OCI-LY3 (cell line): ENCODE data around the gene ARHGAP24.

Experiments
- H2AFZ ChIP-seq: fragments of 200-600, 300-600 bp; shearing (Covaris generic); 2 replicates; pipeline ENCODE4 v1.6.0; 2014; ENCODE audit warnings: antibody characterized with exemption, low read depth, low read length
- H3K27ac ChIP-seq: fragments of 200-600, 300-600 bp; sonication (generic); 2 replicates; pipeline ENCODE4 v1.5.1; 2014; ENCODE audit warnings: mild to moderate bottlenecking, low read length, moderate library complexity, mixed read lengths
- H3K27me3 ChIP-seq: fragments of 200-600, 300-600 bp; sonication (generic); 2 replicates; pipeline ENCODE4 v1.6.1; 2014; ENCODE audit warnings: low read depth, low read length, mixed read lengths
- H3K36me3 ChIP-seq: fragments of 200-600, 300-600 bp; sonication (generic); replicated peaks from 2 replicates; pipeline ENCODE3; 2014; ENCODE audit warnings: low read depth, low read length, mixed read lengths
- H3K4me1 ChIP-seq: fragments of 300-600, 200-600 bp; sonication (generic); 2 replicates; pipeline ENCODE4 v1.6.1; 2014; ENCODE audit warnings: low read length, mixed read lengths
- H3K4me2 ChIP-seq: fragments of 200-600, 300-600 bp; sonication (generic); 2 replicates; pipeline ENCODE4 v1.6.1; 2014; ENCODE audit warnings: low read length, mixed read lengths
- H3K4me3 ChIP-seq: fragments of 300-600, 200-600 bp; sonication (generic); 2 replicates; pipeline ENCODE4 v1.5.1; 2014; ENCODE audit warnings: antibody characterized with exemption, mild to moderate bottlenecking, low read length, moderate library complexity
- H3K79me2 ChIP-seq: fragments of 300-600, 200-600 bp; shearing (Covaris generic); 2 replicates; pipeline ENCODE4 v1.6.1; 2014; ENCODE audit warnings: mild to moderate bottlenecking, low read length, mixed read lengths
- H3K9ac ChIP-seq: fragments of 300-600, 200-600 bp; shearing (Covaris generic); 2 replicates; pipeline ENCODE4 v1.6.0; 2014; ENCODE audit warnings: mild to moderate bottlenecking, low read length, moderate library complexity
- H3K9me3 ChIP-seq: fragments of 200-600, 300-600 bp; shearing (Covaris generic); 2 replicates; pipeline ENCODE4 v1.6.1; 2014; ENCODE audit warnings: low read length, mixed read lengths; ENCODE audit not compliant: insufficient read depth
- H4K20me1 ChIP-seq: fragments of 200-600, 300-600 bp; sonication (generic); 2 replicates; pipeline ENCODE4 v1.6.1; 2016; ENCODE audit warnings: low read length, mixed read lengths; ENCODE audit not compliant: insufficient read depth
- EZH2phosphoT487 ChIP-seq: fragments of 200-600 bp; shearing (Covaris generic); IDR thresholded peaks from 2 replicates; pipeline ENCODE4 v1.6.1; 2018; ENCODE audit warnings: antibody characterized with exemption, mixed run types, low read depth
- TF ChIP-seq, protein P1 (sequence below): fragments of 200-600, 300-600 bp; sonication (generic); IDR thresholded peaks from 2 replicates; pipeline ENCODE4 v1.5.1; 2014; ENCODE audit warnings: antibody characterized with exemption, low read length, low read depth

The ARHGAP24 gene

DNA sequence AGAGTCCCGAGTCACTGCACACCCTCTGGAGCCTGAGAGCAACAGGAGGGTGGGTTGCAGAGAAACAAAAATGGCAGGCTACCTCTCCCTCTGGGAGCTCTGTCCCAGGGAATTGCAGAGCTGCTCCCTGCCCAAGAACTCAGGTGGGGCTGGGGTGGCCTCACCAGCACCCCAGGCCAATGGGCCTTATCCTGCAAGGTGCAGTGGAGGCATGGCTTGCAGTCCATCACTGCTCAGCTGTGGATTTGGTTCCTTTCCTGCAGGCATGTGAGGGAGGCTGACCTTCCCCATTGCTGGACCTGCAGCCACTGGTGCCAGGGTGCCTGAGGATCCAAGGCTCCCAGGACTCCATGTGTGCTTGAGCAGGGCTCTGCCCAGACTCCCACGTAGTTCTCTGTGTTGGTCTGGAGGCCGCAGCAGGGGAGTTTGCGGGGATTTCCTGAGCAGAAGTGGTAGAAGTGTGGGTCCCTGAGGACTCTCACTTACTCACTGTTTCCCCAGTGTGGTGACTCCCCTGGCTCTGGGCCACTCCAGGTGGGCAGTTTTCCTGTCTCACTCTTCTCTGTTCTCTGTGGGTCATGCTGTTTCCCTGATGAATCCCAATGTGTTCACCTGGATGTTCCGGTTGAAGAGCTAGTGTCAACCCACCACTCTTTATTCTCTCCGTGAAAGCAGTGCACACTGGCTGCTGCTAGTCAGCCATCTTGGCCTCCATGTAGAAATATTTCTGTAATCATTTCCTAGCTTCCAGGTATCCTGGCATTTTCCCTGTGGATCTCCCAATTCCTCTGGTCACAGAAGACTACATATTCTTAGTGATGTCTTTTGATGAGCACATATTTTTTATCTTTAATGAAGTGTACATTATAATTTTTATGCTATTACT lies 82.3 kb downstream of the ARHGAP24 start:
- Histone ChIP-seq H3K4me2 (peak overlapping the region; percentile 78), H3K9ac (peak overlapping the region; percentile 87), H3K4me3 (peak overlapping the region; percentile 52), H3K27ac (peak overlapping the region; percentile 98), H2AFZ (no peak overlapping the region), H3K9me3 (peaks cover 7% of the 10 kb centered on the region; the same call in 1 of the 2 replicates), H3K27me3 (no peaks in the 10 kb centered on the region), H3K36me3 (peaks cover 38% of the 10 kb centered on the region), H3K4me1 (peaks cover 63% of the 10 kb centered on the region), H4K20me1 (no peaks in the 10 kb centered on the region), H3K79me2 (peaks cover 96% of the 10 kb centered on the region)
- TF ChIP-seq EZH2phosphoT487: no peak
- TF ChIP-seq, protein P1, sequence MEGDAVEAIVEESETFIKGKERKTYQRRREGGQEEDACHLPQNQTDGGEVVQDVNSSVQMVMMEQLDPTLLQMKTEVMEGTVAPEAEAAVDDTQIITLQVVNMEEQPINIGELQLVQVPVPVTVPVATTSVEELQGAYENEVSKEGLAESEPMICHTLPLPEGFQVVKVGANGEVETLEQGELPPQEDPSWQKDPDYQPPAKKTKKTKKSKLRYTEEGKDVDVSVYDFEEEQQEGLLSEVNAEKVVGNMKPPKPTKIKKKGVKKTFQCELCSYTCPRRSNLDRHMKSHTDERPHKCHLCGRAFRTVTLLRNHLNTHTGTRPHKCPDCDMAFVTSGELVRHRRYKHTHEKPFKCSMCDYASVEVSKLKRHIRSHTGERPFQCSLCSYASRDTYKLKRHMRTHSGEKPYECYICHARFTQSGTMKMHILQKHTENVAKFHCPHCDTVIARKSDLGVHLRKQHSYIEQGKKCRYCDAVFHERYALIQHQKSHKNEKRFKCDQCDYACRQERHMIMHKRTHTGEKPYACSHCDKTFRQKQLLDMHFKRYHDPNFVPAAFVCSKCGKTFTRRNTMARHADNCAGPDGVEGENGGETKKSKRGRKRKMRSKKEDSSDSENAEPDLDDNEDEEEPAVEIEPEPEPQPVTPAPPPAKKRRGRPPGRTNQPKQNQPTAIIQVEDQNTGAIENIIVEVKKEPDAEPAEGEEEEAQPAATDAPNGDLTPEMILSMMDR: no peak

DNA sequence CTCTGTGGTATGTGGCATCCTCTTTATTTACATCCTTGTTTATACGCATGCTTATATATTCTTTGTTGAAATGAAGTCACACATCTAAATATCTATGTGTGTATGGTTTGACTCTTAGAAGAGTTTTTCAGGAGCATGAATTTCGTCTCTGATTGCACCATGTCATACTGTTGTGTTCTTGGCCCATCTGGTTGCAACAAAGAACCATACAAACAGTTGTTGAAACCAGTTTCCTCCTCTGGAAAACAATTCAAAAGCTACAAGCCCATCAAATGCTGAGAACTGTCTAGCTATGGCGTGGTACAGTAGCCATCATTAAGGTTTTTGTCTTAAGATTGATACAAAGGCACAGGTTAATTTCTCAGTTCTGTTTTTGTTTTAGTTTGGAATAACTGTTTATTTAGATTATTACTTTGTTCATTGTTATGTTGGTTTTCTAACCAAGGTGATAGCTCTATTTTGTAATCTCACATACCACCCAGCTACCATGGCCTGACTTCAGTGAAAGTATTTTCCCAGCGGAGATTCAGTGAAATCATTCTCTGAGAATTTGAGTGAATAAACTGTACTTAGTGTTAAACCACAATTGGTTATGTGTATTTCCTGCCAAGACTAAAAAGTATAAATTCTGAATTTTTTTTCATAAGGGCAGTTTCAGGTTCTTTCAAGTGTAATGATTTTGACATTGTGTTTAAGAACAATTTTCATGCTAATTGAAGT lies 91.0 kb downstream of the ARHGAP24 start:
- Histone ChIP-seq H3K79me2 (peaks cover 92% of the 10 kb centered on the region), H3K27ac (no peak overlapping the region), H3K9me3 (no peaks in the 10 kb centered on the region), H3K4me2 (0 out of 2 replicates have a peak overlapping the region, but pooled peaks have one; percentile 1), H2AFZ (no peak overlapping the region), H3K27me3 (no peaks in the 10 kb centered on the region), H3K4me3 (no peak overlapping the region), H3K9ac (no peak overlapping the region), H3K36me3 (peaks cover 29% of the 10 kb centered on the region), H3K4me1 (peaks cover 58% of the 10 kb centered on the region), H4K20me1 (peaks cover 7% of the 10 kb centered on the region; the same call in 1 of the 2 replicates)
- TF ChIP-seq, protein P1: no peak
- no peak for TF ChIP-seq EZH2phosphoT487

DNA sequence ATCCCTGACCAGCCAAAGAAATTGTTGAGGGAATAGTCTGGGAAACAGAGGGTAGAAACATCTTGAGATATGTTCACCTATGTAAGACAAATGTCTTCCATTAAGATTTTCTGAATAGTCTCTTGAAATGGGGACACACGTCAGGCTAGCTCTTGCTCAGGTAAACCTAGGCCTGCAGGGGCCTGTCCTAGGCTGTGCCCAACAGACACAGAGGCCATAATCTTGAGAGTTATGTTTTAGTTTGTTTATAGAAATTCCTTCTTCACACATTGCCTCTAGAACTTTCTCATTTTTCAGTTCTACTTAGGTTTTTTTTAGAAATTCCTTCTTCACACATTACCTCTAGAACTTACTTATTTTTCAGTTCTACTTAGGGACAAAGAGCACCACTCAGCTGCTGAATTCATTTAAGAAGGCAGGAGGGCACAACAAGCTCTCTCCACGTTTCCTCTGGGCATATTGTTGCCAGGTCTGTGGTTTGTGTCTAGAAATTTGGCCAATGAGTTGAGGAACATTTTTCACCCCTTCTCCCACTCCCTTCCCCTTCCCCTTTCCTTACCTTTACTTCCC lies 94.9 kb downstream of the ARHGAP24 start:
- peaks cover 68% of the 10 kb centered on the region for H3K4me1 ChIP-seq
- H3K4me3 ChIP-seq: peak overlapping the region; percentile 54
- peaks cover 21% of the 10 kb centered on the region for H3K36me3 ChIP-seq
- TF ChIP-seq, protein P1: no peak
- TF ChIP-seq EZH2phosphoT487: no peak
- H3K79me2 ChIP-seq: peaks cover 74% of the 10 kb centered on the region
- H3K27ac ChIP-seq: peak overlapping the region; percentile 90
- H3K27me3 ChIP-seq: no peaks in the 10 kb centered on the region
- H4K20me1 ChIP-seq: peaks cover 7% of the 10 kb centered on the region; the same call in 1 of the 2 replicates
- H2AFZ ChIP-seq: no peak overlapping the region
- no peaks in the 10 kb centered on the region for H3K9me3 ChIP-seq
- peak overlapping the region; percentile 80 for H3K4me2 ChIP-seq
- peak overlapping the region; percentile 53 for H3K9ac ChIP-seq
